ENCODE results near the gene STRA8. TPM values are rescaled to one million over a fixed set of nuclear protein-coding genes. Genes with fewer than 3 reads are reported as not detected.

Gene STRA8
- total RNA-seq, 4 donors from 2014 or later = not detected

GRCh38 chr7:135245226-135246190, 11.9 kb downstream of the STRA8 start:
- ATAC-seq (ENCODE audit: low FRiP score) (no peak), DNase-seq (ENCODE audit: low spot score) (no peak)
- TF ChIP-seq CTCF (IDR thresholded peaks at IDR 0.05) = no peak

- ATAC-seq (ENCODE audit: low FRiP score) (no peak), DNase-seq (ENCODE audit: low spot score) (no peak)
- TF ChIP-seq CTCF (IDR thresholded peaks at IDR 0.05) = no peak
Observed at GRCh38 chr7:135246191-135246825, 12.7 kb downstream of the STRA8 start.

- ATAC-seq (ENCODE audit: low FRiP score) (no peak), DNase-seq (ENCODE audit: low spot score) (no peak)
- TF ChIP-seq CTCF (IDR thresholded peaks at IDR 0.05) = no peak
Observed at GRCh38 chr7:135247746-135248471, 14.3 kb downstream of the STRA8 start.

- no peak for DNase-seq (ENCODE audit: low spot score)
- no peak for TF ChIP-seq CTCF (IDR thresholded peaks at IDR 0.05)
- ATAC-seq (ENCODE audit: low FRiP score) = no peak
Observed at GRCh38 chr7:135248546-135248945, 14.9 kb downstream of the STRA8 start.

- no peak for TF ChIP-seq CTCF (IDR thresholded peaks at IDR 0.05)
- DNase-seq (ENCODE audit: low spot score) (no peak), ATAC-seq (ENCODE audit: low FRiP score) (no peak)
Observed at GRCh38 chr7:135251496-135252391, 18.1 kb downstream of the STRA8 start.
